Aorta (tissue), 5 donors: ENCODE results near the gene TPST2. TPM values are rescaled to one million over a fixed set of nuclear protein-coding genes. Genes with fewer than 3 reads are reported as not detected.
A peak's percentile ranks its signal among the peaks of the same experiment; 100 is the strongest.
"Not testable (repeated sequence)": the region's sequence is repeated elsewhere in the genome, so short reads cannot be mapped to it uniquely, and the experiment has no call there.

Experiments used
- ATAC-seq: fragments of 200-7000 bp; cut with Tn5 transposase; one replicate; pipeline ENCODE4 v1.9.1; 2022; ENCODE audit warnings: moderate library complexity; ENCODE audit not compliant: low FRiP score
- DNase-seq, 2 donors: peaks; one replicate each; pipeline ENCODE4 v3.0.0-alpha.2; 2020
- H3K27ac ChIP-seq, 2 donors: one replicate each; pipeline ENCODE4 v1.5.1; 2013; ENCODE audit warnings: low read length in 2 of 2, mild to moderate bottlenecking in 2 of 2, moderate library complexity in 2 of 2, control low read depth in 1 of 2, inconsistent platforms in 1 of 2, low read depth in 1 of 2
- H3K27me3 ChIP-seq, 2 donors: one replicate each; pipeline ENCODE4 v1.6.1; 2013; ENCODE audit warnings: control low read depth in 1 of 2, low read length in 1 of 2, mild to moderate bottlenecking in 1 of 2, moderate library complexity in 1 of 2; ENCODE audit not compliant: insufficient read depth in 2 of 2, control insufficient read depth in 1 of 2
- H3K36me3 ChIP-seq, 2 donors: one replicate each; pipeline ENCODE4 v1.6.1; 2013; ENCODE audit warnings: control low read depth in 1 of 2, low read length in 1 of 2, mild to moderate bottlenecking in 1 of 2; ENCODE audit not compliant: insufficient read depth in 2 of 2, control insufficient read depth in 1 of 2
- H3K4me1 ChIP-seq, 2 donors: one replicate each; pipeline ENCODE4 v1.6.1; 2013; ENCODE audit warnings: low read length in 2 of 2, control low read depth in 1 of 2, mild to moderate bottlenecking in 1 of 2, moderate library complexity in 1 of 2; ENCODE audit not compliant: insufficient read depth in 2 of 2, control insufficient read depth in 1 of 2
- H3K4me3 ChIP-seq, 2 donors: one replicate each; pipeline ENCODE4 v1.5.1; 2013; ENCODE audit warnings: low read length in 2 of 2, control low read depth in 1 of 2, mild to moderate bottlenecking in 1 of 2
- H3K9me3 ChIP-seq: one replicate; pipeline ENCODE4 v1.6.1; 2013; ENCODE audit warnings: mild to moderate bottlenecking, low read length; ENCODE audit not compliant: control insufficient read depth
- WGBS, 2 donors: extraction: QIAGEN DNeasy Blood & Tissue Kit; methylation state at CpG; one replicate each; pipeline ENCODE4 v1.1.7; 2013; 5-methylcytosine and 5-hydroxymethylcytosine counted together
- intact Hi-C, 2 donors: fragments of 100-400 bp; cut with DNase I; formaldehyde crosslinking; loops; one replicate each; pipeline versions ENCODE4 v1.14.2 to v1.15.0; 2022
- polyA plus RNA-seq, 2 donors: library from polyadenylated mRNA; stranded (reverse); fragments of 200-250 nt; gene quantifications; one replicate each; pipeline ENCODE4 v1.2.3, GENCODE V29; 2013
- total RNA-seq, 2 donors: library from RNA; stranded (reverse); fragmentation: NEBNext Ultra II Directional; extraction: Animal tissue kit (Norgen Biotek cat#: 25700); gene quantifications; one replicate each; pipeline ENCODE4 v1.2.1, GENCODE V29; 2021
- donor health status: healthy with polysubstance abuse.
- donor health status: Bipolar disorder and iron deficiency.
- donor health status: DM: no; HTN: no; CAD: no.
- donor health status: DM: no; HTN: no; CAD: no.
- donor health status: DM: yes; HTN: yes; CAD: no.

Gene TPST2
- total and polyA plus RNA-seq, 4 donors = 10.8 to 26.7 (median 18.4) TPM

DNA sequence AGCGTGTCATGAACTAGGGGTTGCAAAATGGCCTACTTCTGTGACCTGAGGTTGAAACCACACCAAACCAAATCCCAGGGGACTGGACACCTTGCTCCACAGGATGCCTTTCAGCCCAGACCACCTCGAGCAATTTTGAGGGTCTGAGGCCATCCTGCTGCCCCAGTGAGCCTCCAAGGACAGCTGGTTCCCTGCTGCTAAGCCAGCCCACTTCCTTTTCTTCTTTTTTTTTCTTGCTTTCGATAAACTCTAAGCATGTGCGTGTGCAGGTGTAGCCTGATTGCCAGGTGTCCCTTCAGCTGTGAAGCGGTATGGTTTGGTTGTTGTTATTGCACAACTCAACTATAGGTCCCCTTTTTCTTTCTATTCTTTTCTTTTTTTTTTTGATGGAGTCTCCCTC is 25.2 kb upstream of the TPST2 start:
- intact Hi-C loops = no loop called here
- ATAC-seq (no peak), DNase-seq (no peak)
- Histone ChIP-seq H3K36me3 (no peaks in the 10 kb centered on the region), H3K27ac (no peak overlapping the region), H3K27me3 (no peaks in the 10 kb centered on the region), H3K4me3 (no peak overlapping the region), H3K4me1 (no peaks in the 10 kb centered on the region), H3K9me3 (no peaks in the 10 kb centered on the region)
- WGBS, 2 donors = 45 to 59% methylated on average over 5 of the region's 5 CpGs

DNA sequence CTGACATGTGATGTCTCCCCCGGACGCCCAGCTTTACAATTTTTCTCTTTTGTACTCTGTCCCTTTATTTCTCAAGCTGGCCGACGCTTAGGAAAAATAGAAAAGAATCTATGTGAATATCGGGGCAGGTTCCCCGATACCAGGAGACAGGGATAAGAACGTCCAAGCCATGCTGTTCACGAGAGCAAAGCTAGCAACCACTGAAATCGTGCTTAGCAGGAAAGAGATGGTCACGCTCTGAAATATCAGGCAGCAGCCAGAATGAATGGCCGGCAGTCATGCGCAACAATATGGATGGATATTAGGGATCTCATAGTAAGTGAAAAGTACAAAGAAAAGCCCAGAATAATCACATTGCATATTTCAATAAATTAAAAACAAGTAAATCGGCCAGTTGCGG is 24.4 kb upstream of the TPST2 start:
- WGBS, 2 donors = 26 to 33% methylated on average over 14 of the region's 14 CpGs
- DNase-seq (no peak), ATAC-seq (no peak)
- Histone ChIP-seq H3K4me3 (no peak overlapping the region), H3K27me3 (no peaks in the 10 kb centered on the region), H3K4me1 (no peaks in the 10 kb centered on the region), H3K9me3 (no peaks in the 10 kb centered on the region), H3K27ac (no peak overlapping the region), H3K36me3 (no peaks in the 10 kb centered on the region)
- intact Hi-C loops = no loop called here

DNA sequence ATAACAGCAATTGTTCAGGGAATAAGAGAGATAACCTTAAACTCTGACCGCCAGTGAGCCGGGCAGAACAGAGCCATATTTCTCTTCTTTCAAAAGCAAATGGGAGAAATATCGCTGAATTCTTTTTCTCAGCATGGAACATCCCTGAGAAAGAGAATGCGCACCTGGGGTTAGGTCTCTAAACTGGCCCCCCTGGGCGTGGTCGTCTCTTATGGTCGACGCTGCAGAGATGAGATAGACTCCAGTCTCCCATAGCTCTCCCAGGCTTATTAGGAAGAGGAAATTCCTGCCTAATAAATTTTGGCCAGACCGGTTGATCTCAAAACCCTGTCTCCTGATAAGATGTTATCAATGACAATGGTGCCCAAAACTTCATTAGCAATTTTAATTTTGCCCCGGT is 23.8 kb upstream of the TPST2 start:
- H3K4me1 ChIP-seq, DNase-seq, intact Hi-C loops, H3K4me3 ChIP-seq, H3K27ac ChIP-seq, H3K36me3 ChIP-seq, ATAC-seq, H3K27me3 ChIP-seq, H3K9me3 ChIP-seq: not testable (repeated sequence)
- 7 to 13% methylated on average over 9 to 10 of the region's 10 CpGs for WGBS, 2 donors

DNA sequence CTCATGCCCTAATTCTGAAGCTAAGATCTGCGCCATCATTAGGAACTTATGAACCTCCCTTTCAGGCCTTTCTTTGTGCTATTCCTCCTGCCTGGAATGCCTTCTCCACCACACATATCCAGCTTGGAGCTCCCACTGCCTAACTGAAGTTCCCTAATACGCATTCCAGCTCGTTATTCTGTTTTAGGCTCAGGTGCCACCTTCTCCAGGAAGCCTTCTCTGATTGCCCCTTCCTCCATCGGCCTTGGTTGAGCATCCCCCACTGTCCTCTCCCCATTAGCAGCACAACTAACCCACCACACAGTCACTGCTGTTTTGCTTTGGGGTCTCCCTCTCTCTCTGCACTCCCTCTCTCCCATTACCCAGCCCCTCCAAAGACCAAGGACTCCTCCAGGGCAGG is 22.7 kb upstream of the TPST2 start:
- no peaks in the 10 kb centered on the region for H3K27me3 ChIP-seq
- no peaks in the 10 kb centered on the region for H3K9me3 ChIP-seq
- 83 to 84% methylated on average over 4 of the region's 4 CpGs for WGBS, 2 donors
- intact Hi-C loops = no loop called here
- H3K4me1 ChIP-seq = no peaks in the 10 kb centered on the region
- no peak overlapping the region for H3K4me3 ChIP-seq
- ATAC-seq (no peak), DNase-seq (no peak)
- no peak overlapping the region for H3K27ac ChIP-seq
- H3K36me3 ChIP-seq = no peaks in the 10 kb centered on the region

DNA sequence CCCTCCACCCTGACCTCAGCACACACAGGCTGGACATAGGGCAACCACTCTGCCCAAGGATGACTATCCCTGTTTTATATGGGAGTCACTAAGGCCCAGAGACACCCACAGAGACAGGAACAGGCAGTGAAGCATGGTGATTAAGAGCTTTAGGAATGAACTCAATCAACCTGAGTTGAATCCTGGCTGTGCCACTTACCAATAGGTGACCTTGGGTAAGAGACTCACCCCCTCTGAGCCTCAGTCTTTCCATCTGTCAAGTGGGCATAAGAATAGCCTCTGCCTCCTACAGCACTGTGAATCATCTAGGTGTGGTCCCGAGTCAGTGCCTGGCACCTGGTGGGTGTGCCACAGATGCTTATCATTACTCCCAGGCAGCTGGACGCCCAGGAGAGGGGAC is 21.1 kb upstream of the TPST2 start:
- WGBS, 2 donors = 57 to 75% methylated on average over 2 of the region's 2 CpGs
- intact Hi-C loops = no loop called here
- Histone ChIP-seq H3K27ac (no peak overlapping the region), H3K9me3 (no peaks in the 10 kb centered on the region), H3K4me1 (no peaks in the 10 kb centered on the region), H3K4me3 (no peak overlapping the region), H3K27me3 (no peaks in the 10 kb centered on the region), H3K36me3 (no peaks in the 10 kb centered on the region)
- ATAC-seq (no peak), DNase-seq (no peak)

GRCh38 chr22:26610072-26610958 is 20.4 kb upstream of the TPST2 start:
- 45% methylated on average over 12 of the region's 12 CpGs for WGBS, 2 donors
- no peaks in the 10 kb centered on the region for H3K27me3 ChIP-seq
- no peak overlapping the region for H3K4me3 ChIP-seq
- no peaks in the 10 kb centered on the region for H3K36me3 ChIP-seq
- ATAC-seq (no peak), DNase-seq (peak; percentile 78 to 82)
- H3K4me1 ChIP-seq = no peaks in the 10 kb centered on the region
- H3K9me3 ChIP-seq = no peaks in the 10 kb centered on the region
- intact Hi-C loops = no loop called here
- H3K27ac ChIP-seq = no peak overlapping the region

- WGBS, 2 donors = 87 to 88% methylated on average over 2 of the region's 2 CpGs
- intact Hi-C loops = no loop called here
Measured at GRCh38 chr22:26609287-26609686, 19.4 kb upstream of the TPST2 start.

GRCh38 chr22:26608129-26608528 is 18.2 kb upstream of the TPST2 start:
- ATAC-seq (no peak), DNase-seq (no peak)
- Histone ChIP-seq H3K9me3 (no peaks in the 10 kb centered on the region), H3K36me3 (no peaks in the 10 kb centered on the region), H3K4me1 (no peaks in the 10 kb centered on the region), H3K27ac (no peak overlapping the region), H3K27me3 (no peaks in the 10 kb centered on the region), H3K4me3 (no peak overlapping the region)
- intact Hi-C loops = no loop called here
- WGBS, 2 donors = 10 to 11% methylated on average over 2 of the region's 2 CpGs

More at GRCh38 chr22:26609287-26609686, 19.4 kb upstream of the TPST2 start:
- H3K27me3 ChIP-seq = no peaks in the 10 kb centered on the region
- ATAC-seq = no peak
- H3K4me1 ChIP-seq = no peaks in the 10 kb centered on the region
- no peaks in the 10 kb centered on the region for H3K36me3 ChIP-seq
- no peak overlapping the region for H3K4me3 ChIP-seq
- DNase-seq = no peak
- no peak overlapping the region for H3K27ac ChIP-seq
- H3K9me3 ChIP-seq = no peaks in the 10 kb centered on the region

- no peak for DNase-seq
- Histone ChIP-seq H3K27me3 (no peaks in the 10 kb centered on the region), H3K27ac (no peak overlapping the region), H3K36me3 (no peaks in the 10 kb centered on the region), H3K4me3 (no peak overlapping the region), H3K4me1 (no peaks in the 10 kb centered on the region), H3K9me3 (no peaks in the 10 kb centered on the region)
- 86 to 89% methylated on average over 4 of the region's 4 CpGs for WGBS, 2 donors
- ATAC-seq = no peak
- intact Hi-C loops = no loop called here
Measured at GRCh38 chr22:26606611-26607010, 16.7 kb upstream of the TPST2 start.
